Stimulated activated CD4-positive, alpha-beta T cell treated with anti-CD3 and anti-CD28 coated beads, Interleukin-1b, Interleukin-23, amount 100 ng/mL, for 48 hours (primary cell): ENCODE measurements around the gene XPNPEP1.

Experiments used
- DNase-seq: peaks from one replicate; pipeline ENCODE4 v3.0.0-alpha.2; 2020

XPNPEP1 gene

DNA sequence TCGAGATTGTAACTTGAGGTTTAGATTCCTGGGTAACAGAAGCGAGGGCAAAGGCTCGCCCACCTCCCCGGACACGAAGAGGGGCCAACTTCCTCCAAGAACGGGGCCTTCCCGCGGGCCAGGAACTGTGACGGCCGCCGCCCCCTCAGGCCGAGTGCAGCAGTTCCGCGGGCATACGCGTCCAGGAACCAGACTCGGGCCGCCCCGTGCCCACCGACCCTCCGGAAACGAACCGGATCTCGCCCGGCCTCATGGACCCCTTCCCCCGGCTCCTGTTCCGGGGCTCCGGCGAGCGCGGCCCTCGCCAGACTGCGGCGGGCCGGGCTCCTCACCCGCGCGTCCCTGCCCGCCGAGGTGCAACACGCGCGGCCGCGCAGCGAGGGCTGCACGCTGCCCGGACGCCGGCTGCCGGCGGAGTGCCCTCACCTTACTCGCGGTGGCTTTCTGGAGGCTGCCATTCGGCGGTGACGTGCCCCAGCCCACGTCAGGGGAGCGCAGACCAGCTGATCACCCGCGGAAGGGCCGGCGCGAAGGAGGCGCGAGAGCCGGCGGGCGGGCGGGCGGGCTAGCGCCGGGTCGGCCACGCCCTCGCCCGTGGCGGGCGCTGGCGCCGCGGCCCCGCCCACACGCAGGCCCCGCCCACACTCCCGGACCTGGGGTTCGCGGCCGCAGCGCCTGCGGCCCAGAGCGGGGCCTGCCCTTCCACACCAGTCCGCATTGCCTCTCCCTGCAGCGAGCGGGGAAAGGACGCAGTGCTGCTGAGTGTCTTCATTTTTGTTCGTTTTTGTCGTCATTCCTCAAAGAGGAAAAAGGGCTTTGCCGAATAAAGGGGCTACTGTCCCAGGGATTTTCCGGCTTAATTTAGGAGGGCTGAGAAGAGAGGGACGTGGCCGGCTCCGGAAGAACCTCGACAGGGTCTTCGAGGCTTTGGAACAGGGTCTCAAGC is at the start of gene XPNPEP1:
XPNPEP1 (minus strand) TSS at position 536 of the 946 bp plus-strand sequence; CDS start at position 458, 78 bp downstream.
- DNase-seq: peak; percentile 85

DNA sequence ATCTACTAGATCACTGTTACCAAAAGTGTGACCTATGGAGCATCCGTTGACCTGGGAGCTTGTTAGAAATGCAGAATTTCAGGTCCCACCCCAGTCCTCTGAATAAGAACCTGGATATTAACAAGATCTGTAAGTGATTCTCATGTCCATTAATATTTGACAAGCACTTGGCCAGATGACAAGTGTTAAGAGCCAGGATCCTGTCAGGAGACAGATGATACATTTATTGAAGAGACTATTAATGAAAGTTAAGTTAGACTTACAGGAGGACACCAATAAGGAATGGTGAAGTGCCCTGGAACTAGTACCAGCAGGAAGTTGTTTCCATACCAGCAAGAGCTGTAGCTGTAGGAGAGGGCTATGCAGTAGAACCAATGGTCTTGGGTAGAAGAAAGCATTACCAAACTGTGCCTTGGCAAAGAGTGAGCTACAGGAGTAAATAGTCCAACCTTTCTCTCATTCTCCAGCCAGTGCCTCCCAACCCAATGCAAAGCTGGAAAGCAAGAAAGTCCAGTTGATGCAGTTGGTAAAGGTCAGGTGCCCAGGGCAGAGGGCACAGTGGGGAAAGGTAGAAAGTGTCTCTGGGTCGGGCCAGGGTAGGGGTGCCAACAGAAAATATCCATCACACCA is 49.2 kb upstream of the XPNPEP1 start:
- no peak for DNase-seq

DNA sequence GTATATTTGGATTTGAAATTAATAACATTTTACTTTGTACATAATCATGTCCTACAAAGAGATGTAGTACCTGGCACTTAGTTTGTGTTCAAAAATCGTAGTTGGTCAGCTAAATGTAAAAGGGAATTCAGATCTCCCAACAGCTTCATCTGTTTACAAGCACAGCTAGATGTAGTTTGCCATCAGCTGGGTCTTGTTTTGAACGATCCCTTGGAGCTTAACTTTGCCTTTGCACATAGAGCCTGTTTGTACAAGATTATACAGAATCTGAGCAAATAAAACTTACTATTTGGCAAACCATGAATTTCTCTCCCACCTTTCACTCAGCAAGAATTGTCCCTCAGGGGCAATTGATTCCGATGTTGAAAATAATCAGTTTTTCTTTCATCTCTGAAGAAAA is 48.3 kb upstream of the XPNPEP1 start:
- DNase-seq: no peak

DNA sequence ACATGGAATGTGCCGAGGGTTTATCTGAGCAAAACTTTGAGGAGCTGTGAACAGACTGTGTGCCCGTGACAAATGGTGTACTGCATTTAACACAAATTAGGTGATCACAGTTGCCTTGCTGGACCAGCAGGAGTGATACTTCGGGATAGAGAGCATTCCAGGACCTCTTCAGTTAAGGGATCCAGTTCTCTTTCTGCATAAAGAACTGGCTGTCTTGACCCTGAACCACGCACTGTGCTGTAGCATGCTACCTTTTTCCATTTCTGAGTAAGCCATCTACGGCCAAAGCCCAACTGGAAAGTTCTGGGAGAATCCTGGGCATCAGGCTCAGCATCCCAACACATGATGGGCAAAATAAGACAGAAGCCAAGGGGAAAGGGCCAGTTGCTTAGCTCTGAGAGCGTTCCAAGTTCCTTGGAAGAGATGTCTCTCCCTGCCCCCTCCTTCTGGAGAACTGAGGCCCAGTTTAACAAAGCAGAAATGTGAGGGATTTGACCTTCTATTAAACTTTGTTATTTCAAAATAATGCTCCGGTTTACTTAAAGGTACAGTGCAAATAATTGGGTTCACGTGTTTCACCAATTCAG is 46.5 kb upstream of the XPNPEP1 start:
- DNase-seq: no peak

DNA sequence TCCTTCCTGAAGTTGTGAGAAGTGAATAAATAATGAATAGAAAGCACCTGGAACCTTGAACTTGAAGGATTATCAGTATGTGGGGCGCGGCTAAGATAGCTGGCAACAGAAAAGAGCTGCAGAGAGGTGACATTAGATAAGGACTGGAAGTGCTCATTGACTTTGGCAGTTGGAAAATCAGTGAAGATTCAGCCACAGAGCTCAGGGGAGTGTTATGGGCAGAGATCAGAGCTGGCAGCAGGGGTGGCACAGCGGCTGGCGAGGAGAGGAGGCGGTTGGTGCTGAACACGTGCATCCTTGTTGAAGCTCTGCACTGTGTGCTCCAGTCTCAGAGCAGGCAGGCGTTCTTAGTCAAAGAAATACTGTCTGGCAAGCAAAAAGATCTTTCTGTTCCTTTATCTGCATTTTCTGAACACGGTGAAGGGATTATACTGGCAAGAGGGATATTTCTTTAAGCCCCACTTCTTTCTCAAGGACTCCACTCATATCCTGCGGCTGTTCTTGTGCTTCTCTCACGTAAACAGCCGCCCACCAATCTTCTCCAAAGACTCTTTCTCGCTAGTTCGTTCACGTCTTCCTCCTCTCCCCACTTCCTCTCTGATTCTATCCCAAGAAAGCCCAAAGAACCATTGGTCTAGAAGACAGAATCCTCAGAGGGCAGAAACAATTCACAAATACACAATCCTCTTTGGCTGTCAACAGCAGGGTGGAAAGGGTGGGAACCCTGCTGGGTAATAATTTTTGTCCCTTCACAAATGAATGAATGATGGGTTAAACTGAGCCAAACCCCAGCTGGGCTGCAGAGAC is 45.8 kb upstream of the XPNPEP1 start:
- DNase-seq: no peak

DNA sequence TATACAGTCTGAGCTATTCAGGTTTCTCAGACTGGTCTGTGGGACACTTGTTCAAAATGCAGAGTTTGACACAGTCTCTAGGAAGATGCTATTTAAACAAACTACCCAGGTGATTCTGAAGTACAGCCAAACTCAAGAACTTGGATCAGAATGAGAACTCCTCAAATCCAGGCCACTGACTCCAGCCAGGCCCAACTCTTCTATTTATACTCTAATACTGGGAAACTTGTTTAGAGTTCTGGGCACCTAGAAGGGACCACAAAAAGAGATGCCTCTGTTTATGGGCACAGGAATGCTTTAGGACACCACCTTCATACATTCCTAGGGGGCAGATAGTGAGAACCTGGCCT is 44.4 kb upstream of the XPNPEP1 start:
- no peak for DNase-seq

DNA sequence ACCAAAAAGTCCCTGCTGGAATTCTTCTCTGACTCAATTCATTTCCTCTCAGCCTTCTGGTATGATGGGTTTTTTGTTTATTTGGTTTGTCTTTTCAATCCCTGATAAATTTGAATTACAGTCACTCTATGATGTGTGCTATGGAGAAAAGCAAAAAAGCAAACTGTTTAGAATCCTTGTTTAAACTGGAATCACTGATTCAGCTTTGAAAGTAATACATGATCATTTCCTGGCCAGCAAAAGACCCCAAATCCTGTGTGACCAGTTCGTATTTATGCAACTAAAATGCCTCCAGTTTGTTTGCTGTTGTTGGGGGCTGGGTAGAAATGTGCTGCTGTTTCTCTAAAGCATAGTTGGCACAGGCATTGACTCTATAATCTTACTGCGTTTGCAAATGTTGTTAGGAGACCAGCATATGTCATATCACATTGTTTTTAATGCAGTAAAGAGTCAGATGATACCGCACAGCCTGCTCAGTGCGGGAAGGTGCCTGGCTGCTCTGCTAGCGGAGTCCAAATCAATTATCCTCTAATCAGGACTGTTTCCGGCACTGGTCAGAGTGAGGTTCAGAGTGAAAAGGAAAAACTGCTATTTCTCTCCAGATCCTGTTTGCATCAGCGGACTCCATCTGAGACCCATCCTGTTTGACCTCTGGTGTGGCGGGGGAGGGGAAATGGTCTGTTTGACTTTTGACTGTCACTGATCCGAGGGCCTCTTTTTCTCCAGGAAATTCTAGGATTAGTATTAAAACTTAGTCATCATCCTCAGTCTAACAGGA is 43.8 kb upstream of the XPNPEP1 start:
- DNase-seq: no peak

DNA sequence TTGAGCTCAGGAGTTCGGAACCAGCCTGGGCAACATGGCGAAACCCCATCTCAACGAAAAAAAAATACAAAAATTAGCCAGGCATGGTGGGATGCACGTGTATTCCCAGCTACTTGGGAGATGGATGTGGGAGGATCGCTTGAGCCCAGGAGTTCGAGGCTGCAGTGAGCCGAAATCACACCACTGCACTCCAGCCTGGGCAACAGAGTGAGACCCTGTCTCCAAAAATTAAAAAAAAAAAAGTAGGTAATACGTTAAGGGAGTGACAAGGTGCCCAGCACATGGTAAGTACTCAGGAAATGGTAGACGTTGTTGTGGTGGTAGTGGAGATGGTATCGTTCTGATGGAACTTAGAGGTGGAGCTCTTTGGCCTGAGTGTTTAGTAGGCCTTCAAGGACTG is 41.0 kb upstream of the XPNPEP1 start:
- no peak for DNase-seq

DNA sequence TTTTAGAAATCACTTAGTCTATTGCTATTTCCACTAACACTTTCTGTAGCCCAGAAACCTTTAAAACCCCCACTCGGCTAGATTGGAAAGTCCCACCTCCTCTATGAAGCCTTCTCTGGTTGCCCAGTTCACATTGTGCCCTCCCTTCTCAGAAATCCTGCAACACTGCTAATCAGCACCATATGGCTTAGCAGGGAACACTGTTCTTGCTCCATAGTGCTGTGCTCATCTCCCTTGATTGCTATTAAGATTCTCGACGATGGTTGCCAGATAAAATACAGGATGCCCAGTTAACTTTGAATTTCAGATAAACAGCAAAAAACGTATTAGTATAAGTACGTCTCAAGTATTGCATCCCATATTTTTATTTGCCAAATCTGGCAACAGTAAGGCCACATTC is 40.1 kb upstream of the XPNPEP1 start:
- no peak for DNase-seq

DNA sequence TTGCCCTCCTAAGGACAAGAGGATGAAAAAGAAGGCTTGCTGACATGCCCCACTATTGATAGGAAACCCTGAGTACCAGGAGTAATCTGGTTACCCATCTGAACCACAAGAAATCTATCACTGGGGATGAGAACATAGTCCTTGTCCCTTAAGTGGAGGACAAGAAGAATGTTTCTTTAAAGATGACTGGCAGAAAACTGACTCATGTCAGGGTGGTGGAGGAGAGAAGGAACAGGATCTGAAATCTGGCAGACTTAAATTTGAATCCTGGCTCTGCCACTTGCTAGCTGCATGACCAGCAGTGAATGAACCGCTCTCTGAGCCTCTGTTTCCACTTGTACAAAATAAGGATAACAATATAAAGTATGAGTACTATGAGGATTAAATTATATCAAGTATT is 38.9 kb upstream of the XPNPEP1 start:
- DNase-seq: no peak

DNA sequence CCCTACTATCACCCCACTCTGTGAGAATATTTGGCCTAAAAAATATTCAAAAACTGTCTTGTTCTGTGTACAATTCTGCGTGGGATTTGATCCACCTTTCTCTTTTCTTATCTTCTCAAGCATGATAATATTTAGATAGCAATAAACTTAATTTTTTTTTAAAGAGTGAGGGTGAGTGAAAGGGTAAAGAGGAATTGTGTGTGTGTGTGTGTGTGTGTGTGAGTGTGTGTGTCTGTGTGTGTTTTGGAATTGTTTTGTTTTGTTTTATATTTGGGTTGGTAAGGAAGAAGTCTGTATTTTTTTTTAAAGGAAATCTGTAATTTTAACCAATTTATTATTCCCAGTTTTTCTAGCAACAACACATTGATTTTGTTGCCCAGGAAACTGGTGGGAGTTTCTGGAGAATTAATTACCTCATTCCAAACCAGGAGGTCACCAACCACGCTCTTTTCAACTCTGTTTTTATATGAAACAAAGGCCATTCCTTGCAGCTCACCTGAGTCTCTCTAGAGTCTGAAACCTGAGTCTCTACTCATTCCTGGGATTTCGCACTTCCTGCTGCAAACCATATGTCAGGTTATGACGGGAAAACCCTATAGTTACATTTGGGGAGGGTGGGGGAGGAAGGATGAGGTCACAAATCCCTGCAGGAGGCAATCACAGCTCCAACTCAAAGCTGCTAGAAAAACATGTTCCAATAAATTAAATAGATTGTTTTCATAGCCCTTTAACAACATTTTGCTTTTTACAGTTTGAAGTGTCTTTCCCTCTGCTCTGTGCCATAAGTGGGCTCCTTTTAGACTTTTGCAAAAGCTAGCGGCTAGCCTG is 38.1 kb upstream of the XPNPEP1 start:
- DNase-seq: no peak

DNA sequence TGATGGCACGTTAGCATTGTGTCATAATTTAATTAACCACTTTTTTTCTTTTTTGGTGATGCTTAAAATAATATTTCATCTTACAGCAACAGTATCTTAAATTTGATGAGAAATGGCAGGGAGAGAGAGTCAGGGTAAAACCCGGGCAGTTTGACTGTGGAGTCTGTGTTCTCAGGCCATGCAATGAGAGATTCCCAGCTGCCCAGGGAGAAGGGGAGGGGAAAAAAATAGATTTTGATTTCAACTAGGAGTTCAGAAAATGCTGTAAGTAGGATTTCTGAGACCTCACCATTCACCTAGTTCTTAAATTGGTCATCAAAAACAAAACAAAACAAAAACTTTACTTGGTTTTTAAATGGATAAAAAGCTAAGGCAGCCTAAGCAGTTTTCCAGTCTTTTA is 37.4 kb upstream of the XPNPEP1 start:
- DNase-seq: no peak

DNA sequence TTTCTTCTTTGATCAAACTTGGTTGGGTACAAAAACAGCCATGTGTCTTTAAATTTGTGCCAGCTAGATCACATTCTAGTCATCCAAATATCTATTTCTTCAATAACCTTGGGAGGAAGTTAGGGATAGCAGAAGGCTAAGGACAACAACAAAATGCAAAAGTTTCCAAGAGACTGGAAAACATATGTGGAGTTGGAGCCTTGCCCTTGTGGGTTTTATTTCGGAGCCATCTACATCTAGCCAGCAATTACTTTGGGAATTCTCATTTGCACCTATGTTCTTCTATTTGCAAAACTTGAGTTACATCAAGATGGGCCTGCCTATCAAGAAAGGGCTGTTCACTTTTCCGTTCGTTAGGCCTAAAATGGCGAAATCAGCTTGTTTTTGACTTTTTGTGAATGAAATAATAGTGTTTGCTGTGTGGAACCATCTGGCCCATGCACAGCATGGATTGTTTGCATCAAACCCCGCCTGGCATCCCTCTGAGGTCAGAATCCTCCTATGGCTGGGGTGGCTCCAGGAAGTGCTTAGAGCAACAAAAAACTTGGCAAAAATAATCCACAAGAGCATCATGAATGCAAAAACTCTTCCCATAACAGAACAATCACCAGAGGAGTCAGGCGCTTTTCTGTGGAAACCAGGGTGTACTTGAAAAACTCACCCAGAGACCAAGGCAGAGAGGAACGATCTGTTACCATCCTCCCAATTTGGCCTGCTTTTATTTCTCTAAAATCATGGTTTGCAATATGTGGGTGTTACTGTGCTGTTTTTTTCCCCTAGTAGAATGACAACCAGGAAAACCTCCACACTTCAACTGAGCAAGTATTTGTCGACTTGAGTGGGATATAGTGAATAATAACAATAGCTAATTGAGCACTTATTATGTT is 36.2 kb upstream of the XPNPEP1 start:
- no peak for DNase-seq

DNA sequence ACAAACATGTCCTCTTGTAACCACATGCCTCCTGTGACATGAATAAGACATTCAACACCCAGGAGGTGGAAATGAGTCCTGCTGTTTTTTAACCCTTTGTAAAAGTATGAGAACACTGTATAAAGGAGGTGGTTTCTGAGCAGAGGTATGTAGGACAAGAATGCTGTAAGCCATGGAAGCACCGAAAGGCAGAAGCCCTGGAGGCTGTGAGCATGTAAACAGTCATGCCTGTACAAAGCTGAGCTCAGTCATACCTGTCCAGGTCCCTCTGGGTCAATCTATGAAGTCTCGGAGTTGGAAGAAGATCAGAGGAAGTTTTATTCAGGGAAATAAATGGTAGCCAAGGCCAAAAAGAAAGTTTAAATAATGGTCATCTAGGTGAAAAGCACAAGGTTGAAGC is 34.7 kb upstream of the XPNPEP1 start:
- no peak for DNase-seq

DNA sequence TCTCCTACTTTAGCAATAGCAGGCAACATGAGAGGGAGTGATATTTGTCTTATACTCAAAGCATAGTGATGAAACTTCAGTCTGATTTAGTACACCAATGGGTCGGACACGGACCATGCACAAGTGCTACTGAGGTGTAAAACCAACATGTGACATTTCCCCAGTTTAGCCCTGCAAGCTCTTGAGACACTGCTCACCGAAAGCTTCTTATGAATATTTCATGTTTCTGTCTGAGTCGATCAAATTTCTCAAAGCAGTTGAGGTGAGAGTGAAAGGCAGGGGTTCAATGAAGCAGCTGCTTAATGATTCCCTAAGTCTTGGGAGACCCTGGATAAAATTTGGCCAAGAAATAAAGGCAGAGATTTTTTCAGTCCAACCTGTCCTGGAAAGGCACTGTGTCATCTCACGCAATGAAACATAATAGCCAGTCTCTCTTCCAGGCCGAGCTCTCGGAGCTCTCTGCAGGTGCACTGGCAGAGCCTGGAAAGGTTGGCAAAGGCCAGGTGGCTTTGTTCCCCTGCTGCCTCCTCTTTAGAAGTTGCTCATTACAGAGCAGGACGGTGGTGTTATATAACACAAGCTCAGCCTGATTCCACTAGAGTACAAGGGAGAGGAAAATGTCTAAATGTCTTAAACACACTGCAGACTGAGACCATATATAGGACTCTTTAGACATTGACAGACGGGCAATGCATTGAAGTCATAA is 33.9 kb upstream of the XPNPEP1 start:
- no peak for DNase-seq

DNA sequence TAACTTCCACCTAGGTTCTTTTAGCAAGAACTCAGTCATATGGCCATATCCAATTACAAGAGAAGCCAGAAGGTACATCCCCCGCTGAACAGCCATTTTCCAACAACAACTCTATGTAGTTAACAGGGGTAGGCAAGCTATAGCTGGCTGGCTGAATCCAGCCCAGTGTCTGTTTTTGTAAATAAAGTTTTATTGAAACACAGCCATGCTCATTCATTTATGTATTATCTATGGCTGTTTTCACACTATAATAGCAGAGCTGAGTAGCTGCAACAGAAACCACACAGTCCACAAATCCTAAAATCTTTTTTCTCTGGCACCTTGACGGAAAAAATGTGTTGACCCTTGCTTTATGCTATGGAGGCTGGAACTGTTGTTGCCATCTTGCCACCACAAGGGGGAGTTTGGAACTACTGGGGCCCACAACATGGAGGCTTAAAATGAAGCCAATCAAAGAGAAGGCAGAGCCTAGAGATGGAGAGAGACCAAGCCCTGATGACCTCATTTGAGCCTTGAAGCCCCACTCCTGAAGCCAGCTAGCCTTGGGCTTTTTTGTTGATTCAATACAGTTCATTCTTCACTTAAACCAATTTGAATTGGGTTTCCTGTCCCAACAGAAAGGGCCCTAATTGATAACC is 33.3 kb upstream of the XPNPEP1 start:
- peak; percentile 44 for DNase-seq

DNA sequence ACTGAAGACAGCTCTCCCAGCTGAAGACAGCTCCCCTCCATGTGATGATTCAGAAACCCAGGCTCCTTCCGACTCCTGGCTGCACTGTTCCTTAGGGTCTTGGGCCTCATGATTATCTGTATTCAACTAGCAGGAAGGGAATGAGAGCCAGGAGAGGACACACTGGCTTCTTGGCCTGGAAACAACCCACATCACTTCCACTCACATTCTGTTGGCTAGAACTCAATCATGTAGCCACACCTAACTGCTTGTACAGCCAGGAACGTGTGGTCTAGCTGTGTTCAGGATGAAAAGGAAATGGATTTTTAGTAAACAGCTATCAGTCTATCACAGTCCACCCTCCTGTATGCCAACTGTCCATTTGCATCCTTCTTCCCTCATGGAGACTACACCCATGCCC is 30.5 kb upstream of the XPNPEP1 start:
- DNase-seq: no peak

DNA sequence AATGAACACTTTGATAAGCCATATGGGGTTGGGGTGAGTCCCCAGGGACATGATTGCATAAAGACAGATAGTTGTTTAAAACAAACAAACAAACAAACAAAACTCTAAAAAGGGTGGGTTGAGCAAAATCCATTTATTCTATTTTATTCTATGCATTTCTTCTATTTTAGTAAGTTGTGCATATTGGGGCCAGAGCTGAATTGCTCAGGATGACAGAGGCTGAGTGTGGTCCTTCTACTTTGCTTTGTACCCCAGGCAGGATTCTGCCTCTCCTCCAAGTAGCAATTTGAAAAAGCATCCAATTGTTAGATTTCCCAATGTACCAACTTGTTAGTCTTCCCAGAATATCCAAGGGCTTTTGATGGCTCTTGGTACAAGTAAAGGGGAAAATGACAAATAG is 29.2 kb upstream of the XPNPEP1 start:
- DNase-seq: no peak
